GM19467 (cell line): ENCODE measurements around the gene SH3BP1.
"Not testable (repeated sequence)": the region's sequence is repeated elsewhere in the genome, so short reads cannot be mapped to it uniquely, and the experiment has no call there.

Experiments
- ATAC-seq: cut with Tn5 transposase; IDR thresholded peaks from one replicate; pipeline ENCODE4 v1.9.1; 2021; ENCODE audit warnings: mild to moderate bottlenecking, moderate library complexity; ENCODE audit not compliant: unreplicated experiment

SH3BP1 gene, protein sequence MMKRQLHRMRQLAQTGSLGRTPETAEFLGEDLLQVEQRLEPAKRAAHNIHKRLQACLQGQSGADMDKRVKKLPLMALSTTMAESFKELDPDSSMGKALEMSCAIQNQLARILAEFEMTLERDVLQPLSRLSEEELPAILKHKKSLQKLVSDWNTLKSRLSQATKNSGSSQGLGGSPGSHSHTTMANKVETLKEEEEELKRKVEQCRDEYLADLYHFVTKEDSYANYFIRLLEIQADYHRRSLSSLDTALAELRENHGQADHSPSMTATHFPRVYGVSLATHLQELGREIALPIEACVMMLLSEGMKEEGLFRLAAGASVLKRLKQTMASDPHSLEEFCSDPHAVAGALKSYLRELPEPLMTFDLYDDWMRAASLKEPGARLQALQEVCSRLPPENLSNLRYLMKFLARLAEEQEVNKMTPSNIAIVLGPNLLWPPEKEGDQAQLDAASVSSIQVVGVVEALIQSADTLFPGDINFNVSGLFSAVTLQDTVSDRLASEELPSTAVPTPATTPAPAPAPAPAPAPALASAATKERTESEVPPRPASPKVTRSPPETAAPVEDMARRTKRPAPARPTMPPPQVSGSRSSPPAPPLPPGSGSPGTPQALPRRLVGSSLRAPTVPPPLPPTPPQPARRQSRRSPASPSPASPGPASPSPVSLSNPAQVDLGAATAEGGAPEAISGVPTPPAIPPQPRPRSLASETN

DNA sequence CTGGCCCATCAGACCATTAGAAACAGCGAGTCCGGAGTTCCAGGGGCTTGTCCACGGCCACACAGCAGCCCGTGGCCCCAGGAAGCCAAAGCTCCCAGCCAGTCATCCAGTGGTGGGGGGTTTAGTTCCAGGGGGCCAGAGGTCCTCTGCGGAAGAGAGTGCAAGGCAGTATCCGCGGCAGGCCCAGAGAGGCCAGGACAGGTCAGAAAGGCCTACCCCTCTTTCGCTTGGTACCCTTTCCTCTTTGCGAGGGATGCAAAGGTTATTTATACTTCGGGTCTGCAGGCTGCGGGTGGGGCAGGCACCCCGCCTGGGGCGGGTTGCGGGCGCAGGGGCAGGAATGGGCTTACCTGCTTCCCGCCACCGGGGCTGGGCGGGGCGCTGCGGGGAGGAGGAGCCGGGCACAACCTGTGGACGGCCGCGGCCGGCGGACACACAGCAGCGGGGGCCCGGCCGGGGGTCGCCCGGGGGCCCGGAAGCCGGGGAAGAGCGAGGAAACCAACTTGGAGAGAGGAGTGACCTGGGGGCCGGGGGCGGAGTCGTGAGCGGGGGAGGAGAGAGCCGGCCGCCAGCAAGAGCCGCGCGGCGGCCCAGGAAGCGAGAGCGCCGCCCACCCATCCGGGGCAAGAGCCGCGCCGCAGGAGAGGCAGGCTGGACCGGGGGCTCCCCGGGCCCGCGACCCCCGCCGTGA is at the start of gene SH3BP1:
Gene SH3BP1, plus strand, starts transcription at position 600 of the 691 bp plus-strand sequence. CDS start 119 bp downstream, outside the sequence.
- ATAC-seq: no peak

DNA sequence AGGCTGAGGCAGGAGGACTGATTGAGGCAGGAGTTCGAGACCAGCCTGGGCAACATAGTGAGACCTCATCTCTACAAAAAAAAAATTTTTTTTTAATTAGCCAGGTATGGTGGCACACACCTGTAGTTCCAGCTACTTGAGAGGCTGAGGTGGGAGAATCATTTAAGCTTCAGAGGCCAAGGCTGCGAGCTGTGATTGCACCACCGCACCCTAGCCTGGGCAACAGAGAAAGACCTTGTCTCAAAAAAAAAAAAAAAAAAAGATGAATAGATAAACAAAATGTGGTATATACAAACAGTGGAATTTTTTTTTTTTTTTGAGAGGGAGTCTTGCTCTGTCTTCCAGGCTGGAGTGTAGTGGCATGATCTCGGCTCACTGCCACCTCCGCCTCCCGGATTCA is 48.4 kb upstream of the SH3BP1 start:
- ATAC-seq: not testable (repeated sequence)

DNA sequence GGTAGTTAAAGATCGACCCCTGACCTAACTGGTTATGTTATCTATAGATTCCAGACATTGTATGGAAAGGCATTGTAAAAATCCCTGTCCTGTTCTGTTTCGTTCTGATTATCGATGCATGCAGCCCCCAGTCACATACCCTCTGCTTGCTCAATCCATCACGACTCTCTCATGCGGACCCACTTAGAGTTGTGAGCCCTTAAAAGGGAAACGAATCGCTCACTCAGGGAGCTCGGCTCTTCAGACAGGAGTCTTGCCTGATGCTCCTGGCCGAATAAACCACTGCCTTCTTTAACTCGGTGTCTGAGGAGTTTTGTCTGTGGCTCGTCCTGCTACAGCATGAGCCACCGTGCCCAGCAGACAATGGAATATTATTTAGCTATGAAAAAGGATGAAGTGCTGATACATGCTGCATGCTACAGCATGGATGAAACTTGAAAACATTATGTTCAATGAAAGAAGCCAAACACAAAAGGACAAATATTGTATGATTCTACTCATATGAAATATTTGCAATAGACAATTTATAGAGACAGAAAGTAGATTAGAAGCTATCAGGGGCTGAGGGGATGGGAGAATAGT is 47.6 kb upstream of the SH3BP1 start:
- ATAC-seq: no peak

- ATAC-seq: no peak
Observed at GRCh38 chr22:37594237-37594636, 45.2 kb upstream of the SH3BP1 start.

GRCh38 chr22:37599153-37599552 is 40.3 kb upstream of the SH3BP1 start:
- ATAC-seq: no peak

GRCh38 chr22:37601203-37601539 is 38.3 kb upstream of the SH3BP1 start:
- no peak for ATAC-seq

GRCh38 chr22:37601540-37602442 is 37.7 kb upstream of the SH3BP1 start:
- no peak for ATAC-seq

- ATAC-seq: not testable (repeated sequence)
Observed at GRCh38 chr22:37602546-37603277, 36.8 kb upstream of the SH3BP1 start.

DNA sequence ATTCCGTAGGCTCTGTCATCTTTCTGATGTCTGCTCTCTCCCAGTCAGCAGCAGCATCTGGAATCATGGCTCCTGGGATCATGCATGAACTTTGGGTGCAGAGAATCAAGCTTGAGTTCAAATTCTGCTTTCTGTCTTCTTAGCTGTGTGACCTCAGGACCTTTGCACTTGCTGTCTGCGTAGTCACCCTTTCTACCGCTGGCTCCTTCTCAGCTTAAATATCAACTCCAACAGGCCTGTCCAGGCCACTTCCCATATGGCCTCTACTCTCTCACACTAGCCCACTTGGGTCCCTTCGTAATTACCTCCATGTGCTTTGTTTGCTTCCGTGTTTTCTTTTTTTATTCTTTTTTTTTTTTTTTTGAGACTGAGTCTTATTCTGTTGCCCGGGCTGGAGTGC is 35.4 kb upstream of the SH3BP1 start:
- ATAC-seq: no peak

DNA sequence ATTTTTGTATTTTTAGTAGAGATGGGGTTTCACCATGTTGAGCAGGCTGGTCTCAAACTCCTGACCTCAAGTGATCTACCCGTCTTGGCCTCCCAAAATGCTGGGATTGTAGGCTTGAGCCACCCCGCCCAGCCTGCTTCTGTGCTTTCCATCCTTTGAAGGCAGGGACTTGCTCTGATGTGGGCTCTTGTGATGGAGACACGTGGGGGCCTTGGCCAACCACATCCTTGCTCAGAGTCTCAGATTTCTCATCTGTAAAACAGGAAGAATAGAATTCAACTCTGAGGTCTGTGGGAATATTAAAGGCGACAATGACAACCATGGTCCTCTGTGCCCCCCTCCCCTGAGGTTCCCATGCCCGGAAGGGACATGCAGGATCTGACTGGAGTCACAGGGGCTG is 34.6 kb upstream of the SH3BP1 start:
- ATAC-seq: no peak

DNA sequence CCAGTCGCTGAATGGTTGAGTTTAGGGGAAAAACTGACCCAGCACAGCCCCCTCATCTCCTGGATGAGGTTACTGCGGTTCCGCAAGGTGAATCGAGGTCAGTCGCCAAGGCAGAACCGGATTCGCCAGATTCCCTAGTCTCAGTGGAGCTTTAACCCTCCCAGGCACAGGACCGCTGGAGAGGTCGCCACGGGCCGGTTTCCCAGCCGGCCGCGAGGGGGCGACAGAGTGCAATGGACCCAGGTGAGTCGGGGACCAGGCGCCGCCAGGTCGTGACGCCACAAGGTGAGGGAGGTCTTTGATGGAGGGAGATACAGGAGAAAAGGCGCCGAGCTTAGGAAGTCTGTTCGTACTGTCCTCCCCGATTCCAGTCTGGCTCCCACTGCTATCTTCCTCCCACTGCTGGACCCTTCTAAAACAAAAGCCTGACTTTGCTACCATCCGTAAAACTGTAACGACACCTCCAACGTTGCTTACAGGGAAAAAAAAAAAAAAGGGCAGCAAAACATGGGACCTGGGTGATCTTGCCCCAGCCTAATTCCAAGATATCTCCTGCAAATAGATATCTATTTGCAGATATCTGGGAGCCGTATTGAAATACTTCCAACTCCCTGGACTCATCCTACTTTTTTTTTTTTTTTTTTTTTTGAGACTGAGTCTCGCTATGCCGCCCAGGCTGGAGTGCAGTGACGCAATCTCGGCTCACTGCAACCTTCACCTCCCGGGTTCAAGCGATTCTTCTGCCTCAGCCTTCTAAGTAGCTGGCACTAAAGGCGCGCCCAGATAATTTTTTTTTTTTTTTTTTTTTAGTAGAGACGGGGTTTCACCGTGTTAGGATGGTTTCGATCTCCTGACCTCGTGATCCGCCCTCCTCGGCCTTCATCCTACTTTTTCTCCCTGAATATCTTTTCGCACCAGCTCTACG is 32.2 kb upstream of the SH3BP1 start:
- ATAC-seq: peak; percentile 27

DNA sequence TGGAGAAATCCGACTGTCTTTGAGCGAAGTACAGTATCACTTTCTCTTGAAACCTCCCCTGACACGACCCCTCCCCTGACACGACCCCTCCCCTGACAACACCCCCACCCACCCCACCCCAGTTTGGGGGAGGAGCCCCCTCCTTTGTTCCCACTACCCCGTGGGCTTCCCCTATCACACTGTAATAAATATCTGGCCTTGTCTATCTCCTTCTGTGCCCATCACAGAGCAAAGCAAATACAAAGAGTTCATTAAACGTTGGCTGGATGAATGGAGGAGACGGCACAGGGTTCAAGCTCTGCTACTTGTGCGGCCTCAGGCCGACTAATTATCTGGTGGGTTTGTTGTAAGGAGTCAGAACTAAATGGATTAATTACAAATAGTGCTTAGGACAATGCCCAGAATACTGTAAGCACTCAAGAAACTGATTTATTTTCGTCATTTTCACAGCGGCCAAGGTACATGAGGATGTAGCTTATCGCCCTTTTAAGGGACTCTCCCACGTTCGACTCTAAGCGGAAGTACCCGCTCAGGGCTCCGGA is 31.5 kb upstream of the SH3BP1 start:
- no peak for ATAC-seq

- peak; percentile 72 for ATAC-seq
Observed at GRCh38 chr22:37608477-37609239, 30.8 kb upstream of the SH3BP1 start, which contains the start of gene GGA1. TSS of gene GGA1 (plus strand) at chr22:37608834. CDS start at chr22:37608861, 27 bp downstream.

- ATAC-seq: peak; percentile 0
Observed at GRCh38 chr22:37609240-37610152, 30.0 kb upstream of the SH3BP1 start.

DNA sequence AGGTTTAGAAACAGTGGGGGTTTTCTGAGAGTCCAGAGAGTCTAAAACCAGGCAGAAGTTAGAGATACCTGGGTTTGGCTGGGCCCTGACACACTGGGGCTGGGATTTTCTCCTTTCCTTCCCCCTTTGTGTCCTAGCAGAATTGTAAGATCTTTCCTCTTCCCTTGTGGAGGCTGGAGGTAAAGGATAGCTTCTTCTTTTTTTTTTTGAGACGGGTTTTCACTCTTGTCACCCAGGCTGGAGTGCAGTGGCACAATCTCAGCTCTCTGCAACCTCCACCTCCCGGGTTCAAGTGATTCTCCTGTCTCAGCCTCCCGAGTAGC is 29.4 kb upstream of the SH3BP1 start:
- ATAC-seq: not testable (repeated sequence)

DNA sequence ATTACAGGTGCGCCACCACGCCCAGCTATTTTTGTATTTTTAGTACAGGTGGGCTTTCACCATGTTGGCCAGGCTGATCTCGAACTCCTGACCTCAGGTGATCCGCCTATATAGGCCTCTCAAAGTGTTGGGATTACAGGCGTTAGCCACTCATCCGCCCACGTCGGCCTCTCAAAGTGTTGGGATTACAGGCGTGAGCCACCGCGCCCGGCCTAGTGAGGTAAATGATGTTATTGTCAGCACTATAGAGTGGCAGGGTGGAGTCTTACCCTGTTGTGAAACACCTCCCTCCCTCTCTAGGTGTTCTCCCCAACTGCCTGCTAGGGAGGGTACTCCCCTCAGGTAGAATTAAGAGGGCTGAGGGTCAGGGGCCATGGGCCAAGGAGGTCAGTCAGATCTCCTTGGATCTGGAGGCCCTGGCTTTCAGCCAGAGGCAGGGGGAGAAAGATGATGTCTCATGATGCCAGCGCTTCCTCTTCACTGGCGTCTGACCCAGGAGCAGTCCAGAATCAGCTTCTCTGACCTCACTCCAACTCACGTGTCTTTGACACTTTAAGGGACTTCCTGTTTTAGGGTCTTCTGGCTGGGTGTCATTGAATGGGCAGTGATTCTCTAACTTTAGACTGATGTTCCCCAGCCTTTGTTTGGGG is 28.9 kb upstream of the SH3BP1 start:
- no peak for ATAC-seq
